ENCODE results near the gene TM2D1.

The TM2D1 gene

GRCh38 chr1:61753998-61754508 is 29.1 kb upstream of the TM2D1 start:
- no peaks in the 10 kb centered on the region for H3K36me3 ChIP-seq (replicated peaks)
- no peak overlapping the region for H3K27ac ChIP-seq
- in situ Hi-C loops (cut with HindIII; ENCODE audit: low pct_ligation_motif_present, low sequenced_read_pairs): no loop called here
- H3K27me3 ChIP-seq (replicated peaks): no peaks in the 10 kb centered on the region
- H3K4me3 ChIP-seq (ENCODE audit: low read depth, low read length): no peak overlapping the region
- TF ChIP-seq CTCF (IDR thresholded peaks at IDR 0.05; ENCODE audit: low read depth, low read length, missing control alignments): no peak
- DNase-seq: no peak

GRCh38 chr1:61752921-61753389 is 28.0 kb upstream of the TM2D1 start:
- Histone ChIP-seq H3K36me3 (replicated peaks) (no peaks in the 10 kb centered on the region), H3K27ac (no peak overlapping the region), H3K27me3 (replicated peaks) (no peaks in the 10 kb centered on the region), H3K4me3 (ENCODE audit: low read depth, low read length) (no peak overlapping the region)
- no peak for TF ChIP-seq CTCF (IDR thresholded peaks at IDR 0.05; ENCODE audit: low read depth, low read length, missing control alignments)
- no peak for DNase-seq
- in situ Hi-C loops (cut with HindIII; ENCODE audit: low pct_ligation_motif_present, low sequenced_read_pairs): no loop called here

- TF ChIP-seq CTCF (IDR thresholded peaks at IDR 0.05; ENCODE audit: low read depth, low read length, missing control alignments): no peak
- no peaks in the 10 kb centered on the region for H3K36me3 ChIP-seq (replicated peaks)
- in situ Hi-C loops (cut with HindIII; ENCODE audit: low pct_ligation_motif_present, low sequenced_read_pairs): no loop called here
- H3K27ac ChIP-seq: no peak overlapping the region
- DNase-seq: no peak
- H3K27me3 ChIP-seq (replicated peaks): no peaks in the 10 kb centered on the region
- H3K4me3 ChIP-seq (ENCODE audit: low read depth, low read length): no peak overlapping the region
Measured at GRCh38 chr1:61749574-61749973, 24.6 kb upstream of the TM2D1 start.

GRCh38 chr1:61748566-61748965 is 23.6 kb upstream of the TM2D1 start:
- Histone ChIP-seq H3K36me3 (replicated peaks) (no peaks in the 10 kb centered on the region), H3K4me3 (ENCODE audit: low read depth, low read length) (no peak overlapping the region), H3K27ac (no peak overlapping the region), H3K27me3 (replicated peaks) (no peaks in the 10 kb centered on the region)
- no peak for DNase-seq
- TF ChIP-seq CTCF (IDR thresholded peaks at IDR 0.05; ENCODE audit: low read depth, low read length, missing control alignments): no peak
- in situ Hi-C loops (cut with HindIII; ENCODE audit: low pct_ligation_motif_present, low sequenced_read_pairs): no loop called here

GRCh38 chr1:61746813-61747212 is 21.9 kb upstream of the TM2D1 start:
- no peak for TF ChIP-seq CTCF (IDR thresholded peaks at IDR 0.05; ENCODE audit: low read depth, low read length, missing control alignments)

More at GRCh38 chr1:61746813-61747212, 21.9 kb upstream of the TM2D1 start:
- Histone ChIP-seq H3K4me3 (ENCODE audit: low read depth, low read length) (no peak overlapping the region), H3K27me3 (replicated peaks) (no peaks in the 10 kb centered on the region), H3K27ac (no peak overlapping the region), H3K36me3 (replicated peaks) (no peaks in the 10 kb centered on the region)
- in situ Hi-C loops (cut with HindIII; ENCODE audit: low pct_ligation_motif_present, low sequenced_read_pairs): no loop called here
- DNase-seq: no peak

All from brain microvascular endothelial cell (primary cell).